ENCODE results near the gene RUNX2.

DNA sequence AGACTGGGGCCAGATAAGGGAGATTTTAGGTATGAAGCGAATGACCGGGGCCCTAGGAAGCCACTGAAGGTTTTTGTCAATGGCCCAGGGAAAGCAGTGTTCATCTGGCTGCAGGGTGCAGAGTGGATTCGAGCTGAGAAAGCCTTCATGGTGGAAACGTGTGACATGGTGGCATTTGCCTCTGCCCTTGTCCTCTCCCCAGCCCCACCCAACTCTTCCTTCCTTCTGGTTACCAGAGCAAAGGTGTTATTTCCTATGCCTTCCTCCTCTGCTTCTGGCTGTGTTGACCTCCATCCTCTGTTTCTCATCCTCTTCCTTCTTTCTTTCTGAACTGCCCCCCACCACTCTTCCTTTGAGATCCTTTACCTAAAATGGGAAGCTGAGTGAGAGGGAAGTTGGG lies 244.7 kb downstream of the RUNX2 start:
- no peak for TF ChIP-seq POLR2A (IDR thresholded peaks at IDR 0.05)
- TF ChIP-seq, protein P1, sequence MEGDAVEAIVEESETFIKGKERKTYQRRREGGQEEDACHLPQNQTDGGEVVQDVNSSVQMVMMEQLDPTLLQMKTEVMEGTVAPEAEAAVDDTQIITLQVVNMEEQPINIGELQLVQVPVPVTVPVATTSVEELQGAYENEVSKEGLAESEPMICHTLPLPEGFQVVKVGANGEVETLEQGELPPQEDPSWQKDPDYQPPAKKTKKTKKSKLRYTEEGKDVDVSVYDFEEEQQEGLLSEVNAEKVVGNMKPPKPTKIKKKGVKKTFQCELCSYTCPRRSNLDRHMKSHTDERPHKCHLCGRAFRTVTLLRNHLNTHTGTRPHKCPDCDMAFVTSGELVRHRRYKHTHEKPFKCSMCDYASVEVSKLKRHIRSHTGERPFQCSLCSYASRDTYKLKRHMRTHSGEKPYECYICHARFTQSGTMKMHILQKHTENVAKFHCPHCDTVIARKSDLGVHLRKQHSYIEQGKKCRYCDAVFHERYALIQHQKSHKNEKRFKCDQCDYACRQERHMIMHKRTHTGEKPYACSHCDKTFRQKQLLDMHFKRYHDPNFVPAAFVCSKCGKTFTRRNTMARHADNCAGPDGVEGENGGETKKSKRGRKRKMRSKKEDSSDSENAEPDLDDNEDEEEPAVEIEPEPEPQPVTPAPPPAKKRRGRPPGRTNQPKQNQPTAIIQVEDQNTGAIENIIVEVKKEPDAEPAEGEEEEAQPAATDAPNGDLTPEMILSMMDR (IDR thresholded peaks at IDR 0.05), result no peak

Measured in testis (tissue), 2 donors.